ENCODE data around the gene STAC2.
A peak's percentile ranks its signal among the peaks of the same experiment; 100 is the strongest.

STAC2 gene

DNA sequence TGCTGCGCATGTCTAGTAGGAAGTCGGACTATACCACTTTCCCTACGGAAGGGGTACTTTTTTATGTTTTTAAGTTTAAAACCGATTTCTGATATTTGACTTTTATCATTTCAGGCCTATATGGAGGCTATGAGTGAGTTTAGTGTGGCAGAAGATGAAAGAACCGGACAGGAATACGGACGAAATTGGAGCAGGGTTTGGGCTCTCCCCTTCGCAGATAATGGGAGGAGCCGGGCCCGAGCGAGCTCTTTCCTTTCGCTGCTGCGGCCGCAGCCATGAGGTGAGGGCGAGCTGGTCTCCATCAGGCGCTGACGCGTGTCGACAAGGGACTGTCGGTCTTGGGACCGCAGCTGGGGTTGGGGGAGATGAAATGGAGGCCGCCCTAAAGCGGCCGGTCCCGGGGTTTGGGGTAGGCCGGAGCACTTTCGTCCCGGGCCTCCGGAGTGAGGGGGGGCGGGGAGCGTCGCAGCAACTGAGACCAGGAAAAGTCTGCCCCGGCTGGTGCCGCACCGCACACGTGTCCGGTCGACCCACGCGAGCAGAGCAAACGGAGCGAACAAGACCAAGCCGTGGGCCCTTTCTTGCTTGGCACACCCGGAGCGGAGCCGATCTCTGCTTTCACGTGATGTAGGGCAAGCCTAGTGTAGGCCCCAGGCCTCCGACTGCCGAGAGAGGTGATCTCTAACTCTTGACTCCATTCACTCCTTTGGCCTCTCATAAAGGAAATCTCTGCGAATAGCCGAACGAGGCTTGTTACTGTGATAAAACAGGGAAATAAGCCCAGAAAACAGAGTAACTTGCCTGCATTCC lies 25.5 kb downstream of the STAC2 start, which contains the start of gene RPL19:
TSS of gene RPL19 (plus strand) at position 214 of the 810 bp plus-strand sequence. CDS start at position 276, 62 bp downstream.
- no peaks in the 10 kb centered on the region for H3K27me3 ChIP-seq (ENCODE audit: low read length)
- peak within 1 kb of the TSS; percentile 98 for H3K4me2 ChIP-seq (ENCODE audit: low read depth, low read length, poor library complexity, severe bottlenecking)
- H3K9ac ChIP-seq (ENCODE audit: low read length) = peak within 1 kb of the TSS; percentile 96
- peak within 1 kb of the TSS; percentile 91 for H3K27ac ChIP-seq (ENCODE audit: low read depth, low read length)
- peak within 1 kb of the TSS; percentile 98 for H3K4me3 ChIP-seq (ENCODE audit: insufficient read depth, low read length, poor library complexity, severe bottlenecking)
- peaks cover 37% of the 10 kb centered on the region for H3K79me2 ChIP-seq (ENCODE audit: insufficient read depth, low read length)
- H3F3A ChIP-seq (ENCODE audit: insufficient read depth) = peaks cover 61% of the 10 kb centered on the region
- TF ChIP-seq EZH2phosphoT487 (conservative IDR thresholded peaks at IDR 0.05; ENCODE audit: low read length) = no peak
- TF ChIP-seq, protein P1, sequence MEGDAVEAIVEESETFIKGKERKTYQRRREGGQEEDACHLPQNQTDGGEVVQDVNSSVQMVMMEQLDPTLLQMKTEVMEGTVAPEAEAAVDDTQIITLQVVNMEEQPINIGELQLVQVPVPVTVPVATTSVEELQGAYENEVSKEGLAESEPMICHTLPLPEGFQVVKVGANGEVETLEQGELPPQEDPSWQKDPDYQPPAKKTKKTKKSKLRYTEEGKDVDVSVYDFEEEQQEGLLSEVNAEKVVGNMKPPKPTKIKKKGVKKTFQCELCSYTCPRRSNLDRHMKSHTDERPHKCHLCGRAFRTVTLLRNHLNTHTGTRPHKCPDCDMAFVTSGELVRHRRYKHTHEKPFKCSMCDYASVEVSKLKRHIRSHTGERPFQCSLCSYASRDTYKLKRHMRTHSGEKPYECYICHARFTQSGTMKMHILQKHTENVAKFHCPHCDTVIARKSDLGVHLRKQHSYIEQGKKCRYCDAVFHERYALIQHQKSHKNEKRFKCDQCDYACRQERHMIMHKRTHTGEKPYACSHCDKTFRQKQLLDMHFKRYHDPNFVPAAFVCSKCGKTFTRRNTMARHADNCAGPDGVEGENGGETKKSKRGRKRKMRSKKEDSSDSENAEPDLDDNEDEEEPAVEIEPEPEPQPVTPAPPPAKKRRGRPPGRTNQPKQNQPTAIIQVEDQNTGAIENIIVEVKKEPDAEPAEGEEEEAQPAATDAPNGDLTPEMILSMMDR (IDR thresholded peaks at IDR 0.05; ENCODE audit: insufficient read depth, low read length, poor library complexity, severe bottlenecking) = no peak
- H3K36me3 ChIP-seq (ENCODE audit: low read length) = peaks cover 28% of the 10 kb centered on the region
- H4K20me1 ChIP-seq (ENCODE audit: low read depth, low read length) = peaks cover 6% of the 10 kb centered on the region; the same call in 1 of the 2 replicates
- H2AFZ ChIP-seq (ENCODE audit: low read depth, low read length, severe bottlenecking) = peak within 1 kb of the TSS; percentile 76
- H3K9me2 ChIP-seq (replicated peaks; ENCODE audit: insufficient read depth, low read length) = no peaks in the 10 kb centered on the region
- H3K9me3 ChIP-seq (ENCODE audit: insufficient read depth, low read length) = no peaks in the 10 kb centered on the region

DNA sequence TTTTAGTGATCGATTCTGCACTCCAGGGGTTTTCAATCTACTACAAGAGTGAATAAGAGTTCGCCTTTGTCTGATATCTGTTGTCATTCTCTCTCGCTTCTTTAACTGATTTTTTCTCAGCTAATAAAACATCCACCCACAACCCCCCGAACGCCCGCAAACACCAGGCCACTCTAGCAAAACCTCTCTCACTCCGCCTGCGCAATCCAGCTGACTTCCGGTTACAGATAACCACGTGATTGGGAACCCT lies 26.0 kb downstream of the STAC2 start:
- no peaks in the 10 kb centered on the region for H3K27me3 ChIP-seq (ENCODE audit: low read length)
- peaks cover 57% of the 10 kb centered on the region for H3F3A ChIP-seq (ENCODE audit: insufficient read depth)

GRCh38 chr17:39198186-39198566 lies 27.6 kb downstream of the STAC2 start:
- Histone ChIP-seq H3F3A (ENCODE audit: insufficient read depth) (peaks cover 41% of the 10 kb centered on the region), H3K9me3 (ENCODE audit: insufficient read depth, low read length) (no peaks in the 10 kb centered on the region), H4K20me1 (ENCODE audit: low read depth, low read length) (peaks cover 6% of the 10 kb centered on the region; the same call in 1 of the 2 replicates), H2AFZ (ENCODE audit: low read depth, low read length, severe bottlenecking) (peak overlapping the region; percentile 49), H3K36me3 (ENCODE audit: low read length) (peaks cover 22% of the 10 kb centered on the region), H3K9ac (ENCODE audit: low read length) (peak overlapping the region; percentile 88), H3K27me3 (ENCODE audit: low read length) (no peaks in the 10 kb centered on the region), H3K79me2 (ENCODE audit: insufficient read depth, low read length) (peaks cover 37% of the 10 kb centered on the region), H3K27ac (ENCODE audit: low read depth, low read length) (peak overlapping the region; percentile 48), H3K4me2 (ENCODE audit: low read depth, low read length, poor library complexity, severe bottlenecking) (peak overlapping the region; percentile 74), H3K4me3 (ENCODE audit: insufficient read depth, low read length, poor library complexity, severe bottlenecking) (peak overlapping the region; percentile 89), H3K9me2 (replicated peaks; ENCODE audit: insufficient read depth, low read length) (no peaks in the 10 kb centered on the region)
- no peak for TF ChIP-seq EZH2phosphoT487 (conservative IDR thresholded peaks at IDR 0.05; ENCODE audit: low read length)
- TF ChIP-seq, protein P1 (IDR thresholded peaks at IDR 0.05; ENCODE audit: insufficient read depth, low read length, poor library complexity, severe bottlenecking) = no peak

More for the DNA sequence above, 26.0 kb downstream of the STAC2 start:
- H3K36me3 ChIP-seq (ENCODE audit: low read length) = peaks cover 28% of the 10 kb centered on the region
- H4K20me1 ChIP-seq (ENCODE audit: low read depth, low read length) = peaks cover 6% of the 10 kb centered on the region; the same call in 1 of the 2 replicates
- no peaks in the 10 kb centered on the region for H3K9me3 ChIP-seq (ENCODE audit: insufficient read depth, low read length)
- peaks cover 37% of the 10 kb centered on the region for H3K79me2 ChIP-seq (ENCODE audit: insufficient read depth, low read length)
- H3K4me2 ChIP-seq (ENCODE audit: low read depth, low read length, poor library complexity, severe bottlenecking) = peak overlapping the region; percentile 98
- H3K9ac ChIP-seq (ENCODE audit: low read length) = peak overlapping the region; percentile 96
- peak overlapping the region; percentile 98 for H3K4me3 ChIP-seq (ENCODE audit: insufficient read depth, low read length, poor library complexity, severe bottlenecking)
- peak overlapping the region; percentile 76 for H2AFZ ChIP-seq (ENCODE audit: low read depth, low read length, severe bottlenecking)
- H3K9me2 ChIP-seq (replicated peaks; ENCODE audit: insufficient read depth, low read length) = no peaks in the 10 kb centered on the region
- H3K27ac ChIP-seq (ENCODE audit: low read depth, low read length) = peak overlapping the region; percentile 91
- no peak for TF ChIP-seq EZH2phosphoT487 (conservative IDR thresholded peaks at IDR 0.05; ENCODE audit: low read length)
- TF ChIP-seq, protein P1 (IDR thresholded peaks at IDR 0.05; ENCODE audit: insufficient read depth, low read length, poor library complexity, severe bottlenecking) = no peak
